ENCODE measurements around the gene DPAGT1. TPM values are rescaled to one million over a fixed set of nuclear protein-coding genes. Genes with fewer than 3 reads are reported as not detected.
A peak's percentile ranks its signal among the peaks of the same experiment; 100 is the strongest.

DPAGT1 gene
- total RNA-seq, 4 donors from 2014 or later: 23.0 to 34.0 (median 28.5) TPM

DNA sequence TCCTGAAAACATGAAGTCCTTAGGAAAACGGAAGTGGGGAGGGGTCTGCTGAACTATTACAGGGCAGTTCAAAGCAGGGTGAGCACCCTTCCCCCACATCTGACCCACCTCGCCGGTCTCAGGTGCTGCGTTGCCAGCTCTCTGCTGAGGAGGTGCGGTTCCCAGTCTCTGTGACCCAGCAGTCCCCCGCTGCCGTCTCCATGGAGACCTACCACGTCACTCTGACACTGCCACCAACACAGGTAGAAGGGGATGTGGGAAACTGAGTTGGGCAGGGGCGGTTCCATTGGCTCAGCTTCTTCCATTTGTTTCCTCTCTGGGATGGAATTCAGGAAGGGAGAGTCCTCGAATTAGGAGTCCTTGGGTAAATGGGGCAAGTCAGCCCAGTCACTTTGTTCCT, 8.8 kb upstream of the DPAGT1 start:
- TF ChIP-seq, protein P1, sequence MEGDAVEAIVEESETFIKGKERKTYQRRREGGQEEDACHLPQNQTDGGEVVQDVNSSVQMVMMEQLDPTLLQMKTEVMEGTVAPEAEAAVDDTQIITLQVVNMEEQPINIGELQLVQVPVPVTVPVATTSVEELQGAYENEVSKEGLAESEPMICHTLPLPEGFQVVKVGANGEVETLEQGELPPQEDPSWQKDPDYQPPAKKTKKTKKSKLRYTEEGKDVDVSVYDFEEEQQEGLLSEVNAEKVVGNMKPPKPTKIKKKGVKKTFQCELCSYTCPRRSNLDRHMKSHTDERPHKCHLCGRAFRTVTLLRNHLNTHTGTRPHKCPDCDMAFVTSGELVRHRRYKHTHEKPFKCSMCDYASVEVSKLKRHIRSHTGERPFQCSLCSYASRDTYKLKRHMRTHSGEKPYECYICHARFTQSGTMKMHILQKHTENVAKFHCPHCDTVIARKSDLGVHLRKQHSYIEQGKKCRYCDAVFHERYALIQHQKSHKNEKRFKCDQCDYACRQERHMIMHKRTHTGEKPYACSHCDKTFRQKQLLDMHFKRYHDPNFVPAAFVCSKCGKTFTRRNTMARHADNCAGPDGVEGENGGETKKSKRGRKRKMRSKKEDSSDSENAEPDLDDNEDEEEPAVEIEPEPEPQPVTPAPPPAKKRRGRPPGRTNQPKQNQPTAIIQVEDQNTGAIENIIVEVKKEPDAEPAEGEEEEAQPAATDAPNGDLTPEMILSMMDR (IDR thresholded peaks at IDR 0.05): no peak
- no peak for DNase-seq (ENCODE audit: low spot score)
- ATAC-seq (ENCODE audit: low FRiP score): no peak

GRCh38 chr11:119109843-119110242, 8.2 kb upstream of the DPAGT1 start:
- TF ChIP-seq, protein P1 (IDR thresholded peaks at IDR 0.05): no peak
- ATAC-seq (ENCODE audit: low FRiP score) (no peak), DNase-seq (ENCODE audit: low spot score) (no peak)

GRCh38 chr11:119108857-119109221, 7.2 kb upstream of the DPAGT1 start:
- TF ChIP-seq, protein P1 (IDR thresholded peaks at IDR 0.05): no peak
- ATAC-seq (ENCODE audit: low FRiP score): no peak
- DNase-seq (ENCODE audit: low spot score): no peak

DNA sequence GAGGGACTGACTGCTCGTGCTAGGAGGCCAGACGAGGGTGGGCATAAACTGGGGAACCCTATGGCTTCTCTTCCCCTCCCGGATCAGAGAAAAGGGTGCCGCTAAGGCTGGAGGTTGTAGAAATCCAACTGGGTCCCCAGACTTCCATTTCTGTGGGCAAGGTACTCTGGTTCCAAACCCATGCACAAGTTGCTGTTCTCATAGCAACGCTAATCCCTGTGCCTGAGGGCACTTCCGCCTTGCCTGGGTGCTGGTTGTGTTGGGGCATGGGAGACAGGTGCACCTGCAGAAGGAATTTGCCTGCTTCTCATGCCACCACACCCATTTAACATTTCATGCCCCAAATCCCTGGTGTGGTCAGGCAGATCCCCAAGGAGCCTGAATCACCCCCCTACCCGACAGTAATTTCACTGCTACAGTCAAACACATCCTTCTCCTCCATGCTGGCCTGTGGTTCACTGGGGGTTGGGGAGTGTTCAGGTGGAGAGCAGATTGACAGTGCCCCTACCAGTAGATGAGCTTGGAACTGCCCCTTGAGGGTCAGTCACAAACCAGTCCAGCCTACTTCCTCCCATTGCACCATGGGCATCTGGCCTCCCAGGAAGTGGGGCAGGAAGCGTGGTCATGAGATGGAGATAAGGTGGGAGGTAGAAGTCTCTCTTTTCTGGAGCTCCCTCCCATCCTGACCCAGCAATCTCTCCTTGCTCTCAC, 6.6 kb upstream of the DPAGT1 start:
- DNase-seq (ENCODE audit: low spot score) (no peak), ATAC-seq (ENCODE audit: low FRiP score) (no peak)
- TF ChIP-seq, protein P1 (IDR thresholded peaks at IDR 0.05): no peak

DNA sequence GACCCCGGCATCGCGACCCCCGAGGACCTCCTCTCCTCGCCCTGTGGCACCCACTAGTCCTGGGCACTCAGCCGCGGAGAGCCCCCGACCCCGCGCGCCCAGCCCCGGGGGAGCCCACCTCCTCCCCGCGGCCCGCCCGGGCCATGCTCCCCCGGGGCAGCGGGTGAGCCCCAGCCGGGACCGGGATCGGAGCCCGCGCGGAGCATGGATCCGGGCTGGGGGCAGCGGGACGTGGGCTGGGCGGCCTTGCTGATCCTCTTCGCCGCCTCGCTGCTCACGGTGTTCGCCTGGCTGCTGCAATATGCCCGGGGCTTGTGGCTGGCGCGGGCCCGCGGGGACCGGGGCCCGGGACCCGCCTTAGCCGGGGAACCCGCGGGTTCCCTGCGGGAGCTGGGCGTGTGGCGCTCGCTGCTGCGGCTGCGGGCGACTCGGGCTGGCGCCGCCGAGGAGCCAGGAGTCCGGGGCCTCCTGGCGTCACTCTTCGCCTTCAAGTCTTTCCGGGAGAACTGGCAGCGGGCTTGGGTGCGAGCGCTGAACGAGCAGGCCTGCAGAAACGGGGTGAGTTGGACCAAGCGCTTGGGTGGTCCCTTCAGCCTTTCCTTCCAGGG, 6.0 kb upstream of the DPAGT1 start:
- TF ChIP-seq, protein P1 (IDR thresholded peaks at IDR 0.05): no peak
- ATAC-seq (ENCODE audit: low FRiP score): peak; percentile 15
- DNase-seq (ENCODE audit: low spot score): no peak

GRCh38 chr11:119106564-119107537, 5.2 kb upstream of the DPAGT1 start, which contains the start of gene C2CD2L:
C2CD2L (plus strand) TSS chr11:119107344; CDS start chr11:119107742, 398 bp downstream.
- TF ChIP-seq, protein P1 (IDR thresholded peaks at IDR 0.05): no peak
- DNase-seq (ENCODE audit: low spot score) (peak; percentile 72), ATAC-seq (ENCODE audit: low FRiP score) (peak; percentile 82)

All from omental fat pad (tissue), 4 donors.